HEK293 (cell line): Measurements from ENCODE around the gene EFNA2.

ENCODE experiments used
- CTCF ChIA-PET: fragments of 350-600 bp; formaldehyde crosslinking; extraction: SDS; loops from one replicate; lab custom pipeline; 2021; ENCODE audit warnings: antibody characterized with exemption; lab: Yijun Ruan, JAX
- POLR2A ChIA-PET: fragments of 300-600 bp; formaldehyde crosslinking; extraction: SDS; loops from one replicate; lab custom pipeline; 2020; ENCODE audit warnings: antibody characterized with exemption, inconsistent platforms; lab: Yijun Ruan, JAX
- H3K27ac ChIP-seq: fragments of 200-500 bp; sonication (Bioruptor generic); 2 replicates; pipeline ENCODE4 v1.5.1; 2014; ENCODE audit warnings: low read depth, low read length, control low read depth, inconsistent platforms; ENCODE audit errors: extremely low read depth
- H3K36me3 ChIP-seq, 2 experiments: fragments of 200-500 bp in 1 of 2; sonication (Bioruptor generic) in 1 of 2; 1 replicate in 1 of 2; 2 replicates in 1 of 2; pipeline ENCODE4 v1.5.1; 2014 to 2017; ENCODE audit warnings: inconsistent platforms in 2 of 2, low read length in 2 of 2; ENCODE audit not compliant: control insufficient read depth in 2 of 2, insufficient read depth in 1 of 2
- H3K4me1 ChIP-seq: fragments of 200-500 bp; sonication (Bioruptor generic); 2 replicates; pipeline ENCODE4 v1.5.1; 2014; ENCODE audit warnings: mild to moderate bottlenecking, low read length, inconsistent platforms; ENCODE audit not compliant: control insufficient read depth, insufficient read depth
- H3K4me3 ChIP-seq: 2 replicates; pipeline ENCODE4 v1.5.1; 2011; ENCODE audit warnings: low read depth, mild to moderate bottlenecking, control low read depth, low read length, moderate library complexity
- H3K9me3 ChIP-seq: fragments of 200-500 bp; sonication (Bioruptor generic); 2 replicates; pipeline ENCODE4 v1.5.1; 2014; ENCODE audit warnings: low read depth, low read length, inconsistent platforms; ENCODE audit not compliant: control insufficient read depth, insufficient read depth
- IKZF3 ChIP-seq: fragments of 450-650 bp; IDR thresholded peaks from 2 replicates; pipeline ENCODE4 v1.5.0; 2018; ENCODE audit warnings: missing biosample characterization, mild to moderate bottlenecking, missing genetic modification characterization, moderate library complexity
- KLF7 ChIP-seq: fragments of 450-650 bp; formaldehyde crosslinking; IDR thresholded peaks from 2 replicates; pipeline ENCODE4 v1.5.1; 2016; ENCODE audit warnings: missing biosample characterization, missing genetic modification characterization, borderline replicate concordance
- PRDM10 ChIP-seq: fragments of 450-650 bp; formaldehyde crosslinking; IDR thresholded peaks from 2 replicates; pipeline ENCODE4 v1.5.1; 2016; ENCODE audit warnings: missing biosample characterization, missing genetic modification characterization
- ZBTB20 ChIP-seq: fragments of 450-650 bp; formaldehyde crosslinking; IDR thresholded peaks from 2 replicates; pipeline ENCODE4 v1.5.1; 2016; ENCODE audit warnings: missing biosample characterization, missing genetic modification characterization
- ZBTB44 ChIP-seq: fragments of 450-650 bp; IDR thresholded peaks from 2 replicates; pipeline ENCODE4 v1.5.1; 2018; ENCODE audit warnings: missing biosample characterization, mild to moderate bottlenecking, missing genetic modification characterization
- ZNF10 ChIP-seq: fragments of 450-650 bp; formaldehyde crosslinking; IDR thresholded peaks from 2 replicates; pipeline ENCODE4 v1.5.1; 2017; ENCODE audit warnings: missing biosample characterization, missing genetic modification characterization
- ZNF121 ChIP-seq: fragments of 450-650 bp; formaldehyde crosslinking; IDR thresholded peaks from 2 replicates; pipeline ENCODE4 v1.5.1; 2016; ENCODE audit warnings: missing biosample characterization, missing genetic modification characterization
- ZNF19 ChIP-seq: fragments of 450-650 bp; formaldehyde crosslinking; IDR thresholded peaks from 2 replicates; pipeline ENCODE4; 2016; ENCODE audit warnings: missing biosample characterization, missing genetic modification characterization, low read depth
- ZNF24 ChIP-seq: fragments of 450-650 bp; formaldehyde crosslinking; IDR thresholded peaks from 2 replicates; pipeline ENCODE4 v1.5.1; 2016; ENCODE audit warnings: missing biosample characterization, missing genetic modification characterization
- ZNF266 ChIP-seq: fragments of 450-650 bp; formaldehyde crosslinking; IDR thresholded peaks from 2 replicates; pipeline ENCODE4 v1.5.1; 2016; ENCODE audit warnings: missing biosample characterization, missing genetic modification characterization, low read depth
- ZNF311 ChIP-seq: fragments of 450-650 bp; formaldehyde crosslinking; IDR thresholded peaks from 2 replicates; pipeline ENCODE4 v1.5.1; 2017; ENCODE audit warnings: missing biosample characterization, missing genetic modification characterization, borderline replicate concordance
- ZNF335 ChIP-seq: fragments of 450-650 bp; formaldehyde crosslinking; conservative IDR thresholded peaks from 2 replicates; pipeline ENCODE4 v1.5.1; 2016; ENCODE audit warnings: missing biosample characterization, missing genetic modification characterization
- ZNF366 ChIP-seq: fragments of 450-650 bp; formaldehyde crosslinking; conservative IDR thresholded peaks from 2 replicates; pipeline ENCODE4 v1.5.1; 2016; ENCODE audit warnings: missing biosample characterization, missing genetic modification characterization
- ZNF530 ChIP-seq: fragments of 450-650 bp; formaldehyde crosslinking; IDR thresholded peaks from 2 replicates; pipeline ENCODE4 v1.5.1; 2016; ENCODE audit warnings: low read depth, missing biosample characterization, missing genetic modification characterization
- ZNF585B ChIP-seq: fragments of 450-650 bp; formaldehyde crosslinking; IDR thresholded peaks from 2 replicates; pipeline ENCODE4 v1.5.1; 2016; ENCODE audit warnings: missing biosample characterization, missing genetic modification characterization
- ZNF664 ChIP-seq: fragments of 450-650 bp; formaldehyde crosslinking; IDR thresholded peaks from 2 replicates; pipeline ENCODE4 v1.5.1; 2016; ENCODE audit warnings: missing biosample characterization, missing genetic modification characterization
- ZNF76 ChIP-seq: fragments of 450-650 bp; formaldehyde crosslinking; IDR thresholded peaks from 2 replicates; pipeline ENCODE4; 2016; ENCODE audit warnings: low read depth, missing biosample characterization, missing genetic modification characterization, borderline replicate concordance
- TF ChIP-seq, protein P1 (sequence below): fragments of 450-650 bp; formaldehyde crosslinking; IDR thresholded peaks from 2 replicates; pipeline ENCODE4 v1.5.1; 2017; ENCODE audit warnings: missing biosample characterization, missing genetic modification characterization
- TF ChIP-seq, protein P2 (sequence below): fragments of 450-650 bp; formaldehyde crosslinking; IDR thresholded peaks from 2 replicates; pipeline ENCODE4 v1.5.0; 2017; ENCODE audit warnings: missing biosample characterization, missing genetic modification characterization, borderline replicate concordance
- TF ChIP-seq, protein P3 (sequence below): fragments of 450-650 bp; formaldehyde crosslinking; IDR thresholded peaks from 2 replicates; pipeline ENCODE4 v1.5.1; 2016; ENCODE audit warnings: missing biosample characterization, missing genetic modification characterization
- TF ChIP-seq, protein P4 (sequence below): fragments of 450-650 bp; formaldehyde crosslinking; IDR thresholded peaks from 2 replicates; pipeline ENCODE4 v1.5.1; 2016; ENCODE audit warnings: missing biosample characterization, missing genetic modification characterization, borderline replicate concordance

Gene EFNA2

DNA sequence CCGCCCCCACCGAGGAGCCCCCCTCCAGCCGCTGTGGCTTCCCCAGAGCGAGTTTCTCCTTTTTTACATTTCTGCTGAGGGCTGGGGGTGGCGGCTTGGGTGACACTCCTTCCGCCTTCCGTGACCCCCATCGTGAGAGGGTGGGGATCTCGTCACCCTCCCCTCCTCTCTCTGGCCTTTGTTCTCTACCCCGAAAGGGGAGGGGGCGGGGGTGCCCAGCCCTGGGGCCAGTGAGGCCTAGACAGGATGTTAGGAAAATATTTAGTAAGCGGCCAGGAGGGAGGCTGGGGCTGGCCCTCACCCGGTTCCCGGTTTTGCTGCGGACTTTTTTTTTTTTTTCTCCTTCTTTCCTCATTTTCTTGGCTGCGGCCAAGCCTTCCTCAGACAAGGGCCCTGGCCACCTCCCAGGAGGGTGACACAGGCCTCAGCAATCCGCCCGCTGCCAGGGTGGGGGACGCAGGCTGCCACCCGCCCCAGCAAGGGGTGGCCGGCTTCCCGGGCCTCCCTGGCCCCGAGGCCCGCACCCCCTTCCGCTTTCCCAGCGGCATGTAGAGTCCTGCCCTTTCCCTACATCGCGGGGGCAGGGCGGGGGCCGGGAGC lies 33.4 kb upstream of the EFNA2 start:
- peaks cover 9% of the 10 kb centered on the region for H3K4me1 ChIP-seq
- H3K4me3 ChIP-seq, result peak overlapping the region; percentile 92
- peaks cover 16 to 50% of the 10 kb centered on the region in 2 experiments; a peak in 2 of 3 replicates for H3K36me3 ChIP-seq
- peak overlapping the region; percentile 100 for H3K27ac ChIP-seq
- CTCF ChIA-PET, result interaction anchor here (0.6 to 2.7 kb wide), 4 partner anchors 8 to 16 kb away, joined by 3 to 13 read pairs (median 12); partner anchors contain the start of gene CIRBP
- H3K9me3 ChIP-seq, result no peaks in the 10 kb centered on the region
- POLR2A ChIA-PET, result interaction anchor here (0.5 to 10.8 kb wide), 16 partner anchors 8 to 572 kb away, joined by 3 to 407 read pairs (median 4); partner anchors contain the start of genes ATP5F1D, CIRBP, FAM174C and GPX4
- TF ChIP-seq ZNF335 (tag by site-specific recombination) (0 out of 2 replicates have a peak, but pooled peaks have one; percentile 20), IKZF3 (tag by site-specific recombination) (peak; percentile 61), ZNF266 (tag by site-specific recombination) (no peak), ZNF10 (0 out of 2 replicates have a peak, but pooled peaks have one; percentile 7), ZNF585B (tag by site-specific recombination) (no peak), ZBTB20 (tag by site-specific recombination) (peak; percentile 67; the same call in 1 of the 2 replicates), ZNF121 (tag by site-specific recombination) (no peak), ZNF366 (tag by site-specific recombination) (peak; percentile 30; the same call in 1 of the 2 replicates), ZNF530 (tag by site-specific recombination) (no peak), ZNF19 (no peak), ZNF664 (no peak), ZNF311 (tag by site-specific recombination) (no peak), ZBTB44 (no peak), PRDM10 (tag by site-specific recombination) (peak; percentile 22; the same call in 1 of the 2 replicates), ZNF76 (tag by site-specific recombination) (0 out of 2 replicates have a peak, but pooled peaks have one; percentile 72), KLF7 (tag by site-specific recombination) (peak; percentile 21; the same call in 1 of the 2 replicates), ZNF24 (tag by site-specific recombination) (no peak)
- TF ChIP-seq, protein P1, sequence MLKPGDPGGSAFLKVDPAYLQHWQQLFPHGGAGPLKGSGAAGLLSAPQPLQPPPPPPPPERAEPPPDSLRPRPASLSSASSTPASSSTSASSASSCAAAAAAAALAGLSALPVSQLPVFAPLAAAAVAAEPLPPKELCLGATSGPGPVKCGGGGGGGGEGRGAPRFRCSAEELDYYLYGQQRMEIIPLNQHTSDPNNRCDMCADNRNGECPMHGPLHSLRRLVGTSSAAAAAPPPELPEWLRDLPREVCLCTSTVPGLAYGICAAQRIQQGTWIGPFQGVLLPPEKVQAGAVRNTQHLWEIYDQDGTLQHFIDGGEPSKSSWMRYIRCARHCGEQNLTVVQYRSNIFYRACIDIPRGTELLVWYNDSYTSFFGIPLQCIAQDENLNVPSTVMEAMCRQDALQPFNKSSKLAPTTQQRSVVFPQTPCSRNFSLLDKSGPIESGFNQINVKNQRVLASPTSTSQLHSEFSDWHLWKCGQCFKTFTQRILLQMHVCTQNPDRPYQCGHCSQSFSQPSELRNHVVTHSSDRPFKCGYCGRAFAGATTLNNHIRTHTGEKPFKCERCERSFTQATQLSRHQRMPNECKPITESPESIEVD (tag by site-specific recombination), result no peak
- TF ChIP-seq, protein P2, sequence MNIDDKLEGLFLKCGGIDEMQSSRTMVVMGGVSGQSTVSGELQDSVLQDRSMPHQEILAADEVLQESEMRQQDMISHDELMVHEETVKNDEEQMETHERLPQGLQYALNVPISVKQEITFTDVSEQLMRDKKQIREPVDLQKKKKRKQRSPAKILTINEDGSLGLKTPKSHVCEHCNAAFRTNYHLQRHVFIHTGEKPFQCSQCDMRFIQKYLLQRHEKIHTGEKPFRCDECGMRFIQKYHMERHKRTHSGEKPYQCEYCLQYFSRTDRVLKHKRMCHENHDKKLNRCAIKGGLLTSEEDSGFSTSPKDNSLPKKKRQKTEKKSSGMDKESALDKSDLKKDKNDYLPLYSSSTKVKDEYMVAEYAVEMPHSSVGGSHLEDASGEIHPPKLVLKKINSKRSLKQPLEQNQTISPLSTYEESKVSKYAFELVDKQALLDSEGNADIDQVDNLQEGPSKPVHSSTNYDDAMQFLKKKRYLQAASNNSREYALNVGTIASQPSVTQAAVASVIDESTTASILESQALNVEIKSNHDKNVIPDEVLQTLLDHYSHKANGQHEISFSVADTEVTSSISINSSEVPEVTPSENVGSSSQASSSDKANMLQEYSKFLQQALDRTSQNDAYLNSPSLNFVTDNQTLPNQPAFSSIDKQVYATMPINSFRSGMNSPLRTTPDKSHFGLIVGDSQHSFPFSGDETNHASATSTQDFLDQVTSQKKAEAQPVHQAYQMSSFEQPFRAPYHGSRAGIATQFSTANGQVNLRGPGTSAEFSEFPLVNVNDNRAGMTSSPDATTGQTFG (tag by site-specific recombination), result no peak
- TF ChIP-seq, protein P3, sequence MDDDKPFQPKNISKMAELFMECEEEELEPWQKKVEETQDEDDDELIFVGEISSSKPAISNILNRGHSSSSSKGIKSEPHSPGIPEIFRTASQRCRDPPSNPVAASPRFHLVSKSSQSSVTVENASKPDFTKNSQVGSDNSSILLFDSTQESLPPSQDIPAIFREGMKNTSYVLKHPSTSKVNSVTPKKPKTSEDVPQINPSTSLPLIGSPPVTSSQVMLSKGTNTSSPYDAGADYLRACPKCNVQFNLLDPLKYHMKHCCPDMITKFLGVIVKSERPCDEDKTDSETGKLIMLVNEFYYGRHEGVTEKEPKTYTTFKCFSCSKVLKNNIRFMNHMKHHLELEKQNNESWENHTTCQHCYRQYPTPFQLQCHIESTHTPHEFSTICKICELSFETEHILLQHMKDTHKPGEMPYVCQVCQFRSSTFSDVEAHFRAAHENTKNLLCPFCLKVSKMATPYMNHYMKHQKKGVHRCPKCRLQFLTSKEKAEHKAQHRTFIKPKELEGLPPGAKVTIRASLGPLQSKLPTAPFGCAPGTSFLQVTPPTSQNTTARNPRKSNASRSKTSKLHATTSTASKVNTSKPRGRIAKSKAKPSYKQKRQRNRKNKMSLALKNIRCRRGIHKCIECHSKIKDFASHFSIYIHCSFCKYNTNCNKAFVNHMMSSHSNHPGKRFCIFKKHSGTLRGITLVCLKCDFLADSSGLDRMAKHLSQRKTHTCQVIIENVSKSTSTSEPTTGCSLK, result no peak
- TF ChIP-seq, protein P4, sequence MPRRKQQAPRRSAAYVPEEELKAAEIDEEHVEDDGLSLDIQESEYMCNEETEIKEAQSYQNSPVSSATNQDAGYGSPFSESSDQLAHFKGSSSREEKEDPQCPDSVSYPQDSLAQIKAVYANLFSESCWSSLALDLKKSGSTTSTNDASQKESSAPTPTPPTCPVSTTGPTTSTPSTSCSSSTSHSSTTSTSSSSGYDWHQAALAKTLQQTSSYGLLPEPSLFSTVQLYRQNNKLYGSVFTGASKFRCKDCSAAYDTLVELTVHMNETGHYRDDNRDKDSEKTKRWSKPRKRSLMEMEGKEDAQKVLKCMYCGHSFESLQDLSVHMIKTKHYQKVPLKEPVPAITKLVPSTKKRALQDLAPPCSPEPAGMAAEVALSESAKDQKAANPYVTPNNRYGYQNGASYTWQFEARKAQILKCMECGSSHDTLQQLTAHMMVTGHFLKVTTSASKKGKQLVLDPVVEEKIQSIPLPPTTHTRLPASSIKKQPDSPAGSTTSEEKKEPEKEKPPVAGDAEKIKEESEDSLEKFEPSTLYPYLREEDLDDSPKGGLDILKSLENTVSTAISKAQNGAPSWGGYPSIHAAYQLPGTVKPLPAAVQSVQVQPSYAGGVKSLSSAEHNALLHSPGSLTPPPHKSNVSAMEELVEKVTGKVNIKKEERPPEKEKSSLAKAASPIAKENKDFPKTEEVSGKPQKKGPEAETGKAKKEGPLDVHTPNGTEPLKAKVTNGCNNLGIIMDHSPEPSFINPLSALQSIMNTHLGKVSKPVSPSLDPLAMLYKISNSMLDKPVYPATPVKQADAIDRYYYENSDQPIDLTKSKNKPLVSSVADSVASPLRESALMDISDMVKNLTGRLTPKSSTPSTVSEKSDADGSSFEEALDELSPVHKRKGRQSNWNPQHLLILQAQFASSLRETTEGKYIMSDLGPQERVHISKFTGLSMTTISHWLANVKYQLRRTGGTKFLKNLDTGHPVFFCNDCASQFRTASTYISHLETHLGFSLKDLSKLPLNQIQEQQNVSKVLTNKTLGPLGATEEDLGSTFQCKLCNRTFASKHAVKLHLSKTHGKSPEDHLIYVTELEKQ (tag by site-specific recombination), result no peak
